ENCODE data around the gene SLCO1B1.

- TF ChIP-seq CTCF (IDR thresholded peaks at IDR 0.05) = no peak
- TF ChIP-seq POLR2AphosphoS5 (IDR thresholded peaks at IDR 0.05) = no peak
- TF ChIP-seq POLR2A (IDR thresholded peaks at IDR 0.05) = no peak
Observed at GRCh38 chr12:21111732-21112131, 19.3 kb upstream of the SLCO1B1 start.
